Measurements from ENCODE around the gene EIF2AK2.

GRCh38 chr2:37132914-37133313, 23.9 kb downstream of the EIF2AK2 start:
- no peak for TF ChIP-seq GATA3 (IDR thresholded peaks at IDR 0.05; ENCODE audit: low read depth, low read length)
- TF ChIP-seq GATA2 (IDR thresholded peaks at IDR 0.05; ENCODE audit: low read depth, low read length) = no peak
